Neutrophil (primary cell): ENCODE measurements around the gene CEP89.

Source experiments
- H3K27ac ChIP-seq: fragments of 200-600 bp; sonication (generic); 2 replicates; pipeline ENCODE4 v1.5.1; 2016; ENCODE audit warnings: mild to moderate bottlenecking, moderate library complexity
- H3K27me3 ChIP-seq: fragments of 200-600 bp; sonication (generic); 2 replicates; pipeline ENCODE4 v1.6.0; 2016; ENCODE audit warnings: mild to moderate bottlenecking
- H3K36me3 ChIP-seq: fragments of 200-600 bp; sonication (generic); 2 replicates; pipeline ENCODE4 v1.5.1; 2017
- H3K4me1 ChIP-seq, 2 experiments: fragments of 200-600 bp in 1 of 2; sonication (generic) in 1 of 2; 1 replicate in 1 of 2; 2 replicates in 1 of 2; pipeline versions ENCODE4 v1.5.1 to v1.6.1; 2013 to 2016; ENCODE audit warnings: low read depth in 1 of 2, low read length in 1 of 2, mild to moderate bottlenecking in 1 of 2, moderate library complexity in 1 of 2; ENCODE audit not compliant: control insufficient read depth in 1 of 2, insufficient read depth in 1 of 2
- H3K4me3 ChIP-seq, 2 experiments: fragments of 200-600 bp in 1 of 2; sonication (generic) in 1 of 2; 1 replicate in 1 of 2; 2 replicates in 1 of 2; pipeline ENCODE4 v1.5.1; 2013 to 2016; ENCODE audit warnings: low read depth in 1 of 2, low read length in 1 of 2, mild to moderate bottlenecking in 1 of 2, moderate library complexity in 1 of 2
- H3K9me3 ChIP-seq: fragments of 200-600 bp; sonication (generic); 2 replicates; pipeline ENCODE4 v1.5.1; 2016
- TF ChIP-seq, protein P1 (sequence below): fragments of 200-600 bp; sonication (generic); IDR thresholded peaks from 2 replicates; pipeline ENCODE4 v1.5.1; 2016; ENCODE audit warnings: antibody characterized with exemption

The CEP89 gene

GRCh38 chr19:32866061-32866460, 105.7 kb downstream of the CEP89 start:
- no peak overlapping the region for H3K4me3 ChIP-seq
- no peaks in the 10 kb centered on the region for H3K27me3 ChIP-seq
- no peaks in the 10 kb centered on the region for H3K36me3 ChIP-seq
- H3K4me1 ChIP-seq: no peaks in the 10 kb centered on the region
- H3K9me3 ChIP-seq: no peaks in the 10 kb centered on the region
- H3K27ac ChIP-seq: no peak overlapping the region
- TF ChIP-seq, protein P1, sequence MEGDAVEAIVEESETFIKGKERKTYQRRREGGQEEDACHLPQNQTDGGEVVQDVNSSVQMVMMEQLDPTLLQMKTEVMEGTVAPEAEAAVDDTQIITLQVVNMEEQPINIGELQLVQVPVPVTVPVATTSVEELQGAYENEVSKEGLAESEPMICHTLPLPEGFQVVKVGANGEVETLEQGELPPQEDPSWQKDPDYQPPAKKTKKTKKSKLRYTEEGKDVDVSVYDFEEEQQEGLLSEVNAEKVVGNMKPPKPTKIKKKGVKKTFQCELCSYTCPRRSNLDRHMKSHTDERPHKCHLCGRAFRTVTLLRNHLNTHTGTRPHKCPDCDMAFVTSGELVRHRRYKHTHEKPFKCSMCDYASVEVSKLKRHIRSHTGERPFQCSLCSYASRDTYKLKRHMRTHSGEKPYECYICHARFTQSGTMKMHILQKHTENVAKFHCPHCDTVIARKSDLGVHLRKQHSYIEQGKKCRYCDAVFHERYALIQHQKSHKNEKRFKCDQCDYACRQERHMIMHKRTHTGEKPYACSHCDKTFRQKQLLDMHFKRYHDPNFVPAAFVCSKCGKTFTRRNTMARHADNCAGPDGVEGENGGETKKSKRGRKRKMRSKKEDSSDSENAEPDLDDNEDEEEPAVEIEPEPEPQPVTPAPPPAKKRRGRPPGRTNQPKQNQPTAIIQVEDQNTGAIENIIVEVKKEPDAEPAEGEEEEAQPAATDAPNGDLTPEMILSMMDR: no peak

GRCh38 chr19:32865326-32865725, 106.4 kb downstream of the CEP89 start:
- H3K36me3 ChIP-seq: no peaks in the 10 kb centered on the region
- H3K27me3 ChIP-seq: no peaks in the 10 kb centered on the region
- no peaks in the 10 kb centered on the region for H3K9me3 ChIP-seq
- H3K4me3 ChIP-seq: no peak overlapping the region
- H3K4me1 ChIP-seq: no peaks in the 10 kb centered on the region
- no peak overlapping the region for H3K27ac ChIP-seq
- TF ChIP-seq, protein P1: no peak

DNA sequence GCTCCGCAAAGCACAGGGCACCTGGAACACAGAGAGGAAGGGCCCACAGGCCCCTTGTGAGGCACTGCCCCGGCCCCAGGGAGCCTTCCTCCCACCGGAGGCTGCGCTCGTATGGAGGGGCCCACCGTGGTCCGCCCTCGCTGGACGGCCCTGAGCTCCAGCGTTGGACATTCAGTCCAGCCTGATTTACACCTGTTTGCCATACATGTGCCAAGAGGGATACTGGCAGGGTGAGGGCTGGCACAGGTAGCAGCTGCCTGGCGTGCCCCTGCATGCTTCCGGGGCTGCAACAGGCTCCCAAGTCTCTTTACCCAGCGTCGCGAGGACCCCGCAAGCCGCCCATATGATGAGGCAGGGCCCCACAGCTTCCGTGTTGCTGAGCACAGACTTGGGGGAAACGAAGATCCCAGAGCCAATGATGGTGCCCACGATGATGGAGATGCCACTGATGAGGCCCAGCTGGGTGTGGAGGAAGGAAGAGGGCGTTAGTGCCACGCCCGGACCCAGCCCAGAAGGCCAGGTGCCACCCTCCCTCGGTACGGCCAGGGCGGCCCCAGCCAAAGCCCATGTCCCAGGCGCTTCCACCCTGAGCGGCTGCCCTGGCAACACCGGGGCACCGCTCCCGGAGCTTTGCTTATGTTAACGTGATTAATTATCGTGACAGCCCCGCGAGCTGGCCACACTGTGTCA, 107.3 kb downstream of the CEP89 start:
- no peaks in the 10 kb centered on the region for H3K9me3 ChIP-seq
- TF ChIP-seq, protein P1: no peak
- H3K4me3 ChIP-seq: no peak overlapping the region
- H3K27ac ChIP-seq: no peak overlapping the region
- H3K27me3 ChIP-seq: no peaks in the 10 kb centered on the region
- no peaks in the 10 kb centered on the region for H3K4me1 ChIP-seq
- H3K36me3 ChIP-seq: no peaks in the 10 kb centered on the region

GRCh38 chr19:32863841-32864240, 107.9 kb downstream of the CEP89 start:
- TF ChIP-seq, protein P1: no peak

GRCh38 chr19:32863301-32863700, 108.5 kb downstream of the CEP89 start:
- Histone ChIP-seq H3K4me3 (no peak overlapping the region), H3K36me3 (no peaks in the 10 kb centered on the region), H3K27ac (no peak overlapping the region), H3K27me3 (no peaks in the 10 kb centered on the region), H3K9me3 (no peaks in the 10 kb centered on the region), H3K4me1 (no peaks in the 10 kb centered on the region)
- TF ChIP-seq, protein P1: no peak

More at GRCh38 chr19:32863841-32864240, 107.9 kb downstream of the CEP89 start:
- Histone ChIP-seq H3K9me3 (no peaks in the 10 kb centered on the region), H3K4me1 (no peaks in the 10 kb centered on the region), H3K36me3 (no peaks in the 10 kb centered on the region), H3K4me3 (no peak overlapping the region), H3K27ac (no peak overlapping the region), H3K27me3 (no peaks in the 10 kb centered on the region)
